Glutamatergic neuron (in vitro differentiated cells): ENCODE data around the gene DTWD2. TPM values are rescaled to one million over a fixed set of nuclear protein-coding genes. Genes with fewer than 3 reads are reported as not detected.
A peak's percentile ranks its signal among the peaks of the same experiment; 100 is the strongest.
"Not testable (repeated sequence)": the region's sequence is repeated elsewhere in the genome, so short reads cannot be mapped to it uniquely, and the experiment has no call there.

Experiments
- DNase-seq: peaks from one replicate; pipeline ENCODE4 v3.0.0; 2022
- H3K27ac Mint-ChIP-seq: one replicate; pipeline ENCODE4 v1.8.0; 2020; ENCODE audit warnings: mild to moderate bottlenecking, mixed read lengths, inconsistent platforms; ENCODE audit not compliant: unreplicated experiment
- H3K27me3 Mint-ChIP-seq: one replicate; pipeline ENCODE4 v1.8.0; 2020; ENCODE audit warnings: mild to moderate bottlenecking, moderate library complexity, mixed read lengths, inconsistent platforms; ENCODE audit not compliant: unreplicated experiment
- H3K36me3 Mint-ChIP-seq: one replicate; pipeline ENCODE4 v1.8.0; 2020; ENCODE audit warnings: mild to moderate bottlenecking, mixed read lengths, inconsistent platforms; ENCODE audit not compliant: unreplicated experiment
- H3K4me1 Mint-ChIP-seq: one replicate; pipeline ENCODE4 v1.8.0; 2020; ENCODE audit warnings: mild to moderate bottlenecking, low read depth, mixed read lengths, inconsistent platforms; ENCODE audit not compliant: unreplicated experiment
- H3K4me3 Mint-ChIP-seq: one replicate; pipeline ENCODE4 v1.8.0; 2020; ENCODE audit warnings: mild to moderate bottlenecking, mixed read lengths, inconsistent platforms; ENCODE audit not compliant: unreplicated experiment
- H3K9me3 Mint-ChIP-seq: one replicate; pipeline ENCODE4 v1.8.0; 2020; ENCODE audit warnings: mild to moderate bottlenecking, moderate library complexity, mixed read lengths, inconsistent platforms; ENCODE audit not compliant: unreplicated experiment
- CTCF ChIP-seq: fragments of 200-600 bp; sonication (generic); IDR thresholded peaks from one replicate; pipeline ENCODE4 v1.5.0; 2021; ENCODE audit not compliant: partially characterized antibody, unreplicated experiment
- total RNA-seq: library from RNA; stranded (reverse); fragmentation: NEBNext Ultra II Directional; extraction: Animal tissue kit (Norgen Biotek cat#: 25700); gene quantifications from one replicate; pipeline ENCODE4 v1.2.1, GENCODE V29; 2021; ENCODE audit not compliant: unreplicated experiment

Gene DTWD2
- total RNA-seq, 1 donor from 2014 or later, result 1.6 TPM

GRCh38 chr5:118968925-118969375 is 19.4 kb downstream of the DTWD2 start:
- TF ChIP-seq CTCF, result no peak
- H3K27ac Mint-ChIP-seq, result no peak overlapping the region
- peaks cover 4% of the 10 kb centered on the region for H3K27me3 Mint-ChIP-seq
- no peak for DNase-seq
- peaks cover 8% of the 10 kb centered on the region for H3K9me3 Mint-ChIP-seq
- no peaks in the 10 kb centered on the region for H3K36me3 Mint-ChIP-seq
- no peak overlapping the region for H3K4me3 Mint-ChIP-seq
- H3K4me1 Mint-ChIP-seq, result no peaks in the 10 kb centered on the region

- H3K4me1 Mint-ChIP-seq, result no peaks in the 10 kb centered on the region
- no peak overlapping the region for H3K27ac Mint-ChIP-seq
- peaks cover 8% of the 10 kb centered on the region for H3K9me3 Mint-ChIP-seq
- no peak for TF ChIP-seq CTCF
- DNase-seq, result no peak
- peaks cover 6% of the 10 kb centered on the region for H3K27me3 Mint-ChIP-seq
- no peaks in the 10 kb centered on the region for H3K36me3 Mint-ChIP-seq
- H3K4me3 Mint-ChIP-seq, result no peak overlapping the region
These were observed 19.9 kb downstream of the DTWD2 start for GRCh38 chr5:118968406-118968911.

DNA sequence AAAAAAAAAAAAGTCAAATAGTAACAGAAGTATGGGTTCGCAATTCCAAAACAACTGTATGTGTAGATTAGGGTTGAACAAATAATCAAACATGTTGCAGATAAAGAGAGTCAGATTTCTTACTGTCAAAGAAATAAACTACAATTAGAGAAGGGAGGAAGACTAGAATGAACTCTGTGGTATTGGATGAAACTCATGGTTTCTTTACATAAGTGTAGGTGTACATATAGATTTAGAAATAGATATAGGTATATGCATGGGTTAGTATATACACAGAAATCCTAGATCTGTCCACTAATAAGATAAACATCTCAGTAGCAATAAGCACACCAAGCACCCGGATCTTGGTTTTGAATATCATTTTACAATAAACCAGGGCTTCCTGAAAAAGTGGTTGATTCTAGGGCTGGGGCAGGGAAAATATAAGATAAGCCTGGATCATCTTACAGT is 21.3 kb downstream of the DTWD2 start:
- TF ChIP-seq CTCF, result no peak
- H3K4me1 Mint-ChIP-seq, result no peaks in the 10 kb centered on the region
- peaks cover 5% of the 10 kb centered on the region for H3K36me3 Mint-ChIP-seq
- DNase-seq, result no peak
- no peak overlapping the region for H3K4me3 Mint-ChIP-seq
- no peak overlapping the region for H3K27ac Mint-ChIP-seq
- H3K27me3 Mint-ChIP-seq, result peaks cover 6% of the 10 kb centered on the region
- H3K9me3 Mint-ChIP-seq, result peaks cover 14% of the 10 kb centered on the region

DNA sequence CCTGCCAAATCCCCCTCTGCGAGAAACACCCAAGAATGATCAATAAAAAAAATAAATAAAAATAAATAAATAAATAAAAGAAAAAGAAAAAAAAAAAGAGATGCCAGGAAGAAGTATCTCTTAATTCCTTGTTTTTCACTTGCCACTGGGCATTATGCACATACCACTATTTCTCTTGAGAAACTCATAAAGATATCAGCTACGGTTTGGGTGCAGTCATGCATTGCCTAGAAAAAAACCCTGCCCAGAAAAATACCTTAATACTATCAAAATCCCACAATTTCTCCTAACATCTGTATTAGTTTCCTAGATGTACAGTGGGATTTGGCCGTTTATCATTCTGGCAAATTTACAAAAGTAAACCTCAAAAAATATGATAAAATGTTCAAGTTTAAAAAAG is 22.5 kb downstream of the DTWD2 start:
- H3K9me3 Mint-ChIP-seq, result peaks cover 14% of the 10 kb centered on the region
- H3K27me3 Mint-ChIP-seq, result peaks cover 6% of the 10 kb centered on the region
- no peaks in the 10 kb centered on the region for H3K4me1 Mint-ChIP-seq
- TF ChIP-seq CTCF, result no peak
- H3K36me3 Mint-ChIP-seq, result peaks cover 5% of the 10 kb centered on the region
- DNase-seq, result no peak
- no peak overlapping the region for H3K4me3 Mint-ChIP-seq
- peak overlapping the region; percentile 39 for H3K27ac Mint-ChIP-seq

GRCh38 chr5:118964970-118965369 is 23.4 kb downstream of the DTWD2 start:
- not testable (repeated sequence) for H3K27me3 Mint-ChIP-seq, H3K27ac Mint-ChIP-seq

DNA sequence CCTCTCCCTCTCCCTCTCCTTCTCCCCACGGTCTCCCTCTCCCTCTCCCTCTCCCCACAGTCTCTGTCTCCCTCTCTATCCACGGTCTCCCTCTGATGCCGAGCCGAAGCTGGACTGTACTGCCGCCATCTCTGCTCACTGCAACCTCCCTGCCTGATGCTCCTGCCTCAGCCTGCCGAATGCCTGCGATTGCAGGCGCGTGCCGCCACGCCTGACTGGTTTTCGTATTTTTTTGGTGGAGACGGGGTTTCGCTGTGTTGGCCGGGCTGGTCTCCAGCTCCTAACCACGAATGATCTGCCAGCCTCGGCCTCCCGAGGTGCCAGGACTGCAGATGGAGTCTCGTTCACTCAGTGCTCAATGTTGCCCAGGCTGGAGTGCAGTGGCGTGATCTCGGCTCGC is 24.0 kb downstream of the DTWD2 start:
- H3K9me3 Mint-ChIP-seq, result peaks cover 14% of the 10 kb centered on the region
- DNase-seq, H3K4me3 Mint-ChIP-seq, H3K4me1 Mint-ChIP-seq, H3K27me3 Mint-ChIP-seq, H3K27ac Mint-ChIP-seq: not testable (repeated sequence)
- H3K36me3 Mint-ChIP-seq, result peaks cover 13% of the 10 kb centered on the region

More at GRCh38 chr5:118964970-118965369, 23.4 kb downstream of the DTWD2 start:
- peaks cover 14% of the 10 kb centered on the region for H3K9me3 Mint-ChIP-seq
- DNase-seq, H3K4me3 Mint-ChIP-seq, H3K36me3 Mint-ChIP-seq, H3K4me1 Mint-ChIP-seq: not testable (repeated sequence)
